Peyer's patch (tissue), 4 donors: Measurements from ENCODE around the gene IZUMO4.
"Not testable (repeated sequence)": the region's sequence is repeated elsewhere in the genome, so short reads cannot be mapped to it uniquely, and the experiment has no call there.

Experiments
- CTCF ChIP-seq, 6 experiments: fragments of 450-650 bp in 4 of 6; fragments of 200-600 bp in 2 of 6; sonication (generic) in 1 of 6; IDR thresholded peaks; one replicate each; pipeline ENCODE4 v1.5.1; 2017 to 2019; ENCODE audit warnings: antibody characterized with exemption in 6 of 6, mild to moderate bottlenecking in 3 of 6, moderate library complexity in 1 of 6
- POLR2A ChIP-seq, 2 donors: fragments of 450-650 bp; IDR thresholded peaks; one replicate each; pipeline ENCODE4 v1.5.1; 2017; ENCODE audit warnings: antibody characterized with exemption in 2 of 2, mild to moderate bottlenecking in 2 of 2, moderate library complexity in 2 of 2

DNA sequence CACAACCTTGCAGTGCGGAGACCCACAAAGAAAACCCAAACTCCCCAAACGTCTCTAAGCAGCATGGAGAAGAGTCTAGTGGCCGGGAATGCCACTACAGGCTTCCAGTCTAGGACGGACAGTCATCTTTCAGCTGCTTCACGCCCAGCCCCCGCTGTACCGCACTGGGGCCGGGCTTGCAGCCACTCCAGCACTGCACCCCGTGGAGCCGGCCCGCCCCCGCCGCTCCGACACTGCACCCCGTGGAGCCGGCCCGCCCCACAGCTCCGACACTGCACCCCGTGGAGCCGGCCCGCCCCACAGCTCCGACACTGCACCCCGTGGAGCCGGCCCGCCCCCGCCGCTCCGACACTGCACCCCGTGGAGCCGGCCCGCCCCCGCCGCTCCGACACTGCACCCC is 31.5 kb downstream of the IZUMO4 start:
- TF ChIP-seq CTCF, POLR2A (IDR thresholded peaks at IDR 0.05): not testable (repeated sequence)
